ENCODE measurements around the gene REC8.

DNA sequence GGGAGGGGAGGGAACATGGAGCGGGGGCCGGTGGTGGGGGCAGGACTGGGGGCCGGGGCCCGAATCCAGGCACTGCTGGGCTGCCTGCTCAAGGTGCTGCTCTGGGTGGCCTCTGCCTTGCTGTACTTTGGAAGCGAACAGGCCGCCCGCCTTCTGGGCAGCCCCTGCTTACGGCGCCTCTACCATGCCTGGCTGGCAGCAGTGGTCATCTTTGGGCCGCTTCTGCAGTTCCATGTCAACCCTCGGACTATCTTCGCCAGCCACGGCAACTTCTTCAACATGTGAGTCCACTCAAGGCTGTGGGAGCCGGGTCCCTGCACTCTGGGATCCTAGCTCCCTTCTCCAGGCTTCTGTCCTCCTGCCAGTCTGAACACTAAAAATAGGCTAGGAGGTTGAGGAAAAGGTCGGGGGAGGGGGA, 40.3 kb upstream of the REC8 start:
- TF ChIP-seq, protein P1, sequence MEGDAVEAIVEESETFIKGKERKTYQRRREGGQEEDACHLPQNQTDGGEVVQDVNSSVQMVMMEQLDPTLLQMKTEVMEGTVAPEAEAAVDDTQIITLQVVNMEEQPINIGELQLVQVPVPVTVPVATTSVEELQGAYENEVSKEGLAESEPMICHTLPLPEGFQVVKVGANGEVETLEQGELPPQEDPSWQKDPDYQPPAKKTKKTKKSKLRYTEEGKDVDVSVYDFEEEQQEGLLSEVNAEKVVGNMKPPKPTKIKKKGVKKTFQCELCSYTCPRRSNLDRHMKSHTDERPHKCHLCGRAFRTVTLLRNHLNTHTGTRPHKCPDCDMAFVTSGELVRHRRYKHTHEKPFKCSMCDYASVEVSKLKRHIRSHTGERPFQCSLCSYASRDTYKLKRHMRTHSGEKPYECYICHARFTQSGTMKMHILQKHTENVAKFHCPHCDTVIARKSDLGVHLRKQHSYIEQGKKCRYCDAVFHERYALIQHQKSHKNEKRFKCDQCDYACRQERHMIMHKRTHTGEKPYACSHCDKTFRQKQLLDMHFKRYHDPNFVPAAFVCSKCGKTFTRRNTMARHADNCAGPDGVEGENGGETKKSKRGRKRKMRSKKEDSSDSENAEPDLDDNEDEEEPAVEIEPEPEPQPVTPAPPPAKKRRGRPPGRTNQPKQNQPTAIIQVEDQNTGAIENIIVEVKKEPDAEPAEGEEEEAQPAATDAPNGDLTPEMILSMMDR (IDR thresholded peaks at IDR 0.05) = no peak
- TF ChIP-seq EP300 (IDR thresholded peaks at IDR 0.05) = no peak

Data from tibial nerve (tissue), 4 donors.